SK-N-SH (cell line): ENCODE results near the gene PRIM2. TPM values are rescaled to one million over a fixed set of nuclear protein-coding genes. Genes with fewer than 3 reads are reported as not detected.

Source experiments
- CTCF ChIA-PET: fragments of 300-600, 350-600 bp; formaldehyde crosslinking; extraction: SDS; loops from one replicate; lab custom pipeline; 2021; lab: Yijun Ruan, JAX
- POLR2A ChIA-PET: fragments of 350-600 bp; sonication (Branson Sonifier 250); formaldehyde crosslinking; extraction: SDS; loops from one replicate; lab custom pipeline; 2020; ENCODE audit warnings: antibody characterized with exemption, inconsistent platforms; lab: Yijun Ruan, JAX
- DNase-seq: peaks from one replicate; pipeline ENCODE4 v3.0.0; 2012
- H2AFZ ChIP-seq: fragments of 200-600 bp; sonication (generic); 2 replicates; pipeline ENCODE4 v1.8.1; 2016; ENCODE audit warnings: antibody characterized with exemption, mild to moderate bottlenecking, low read depth
- H3F3A ChIP-seq: fragments of 200-600 bp; sonication (generic); replicated peaks from 2 replicates; pipeline ENCODE3; 2016; ENCODE audit warnings: antibody characterized with exemption, mild to moderate bottlenecking; ENCODE audit not compliant: insufficient read depth
- H3K27ac ChIP-seq, 2 experiments: fragments of 200-500 bp in 1 of 2; fragments of 200-600 bp in 1 of 2; sonication (Bioruptor generic) in 1 of 2; sonication (generic), shearing (Covaris generic) in 1 of 2; 2 replicates each; pipeline versions ENCODE4 v1.5.1 to v1.6.1; 2014 to 2016; ENCODE audit warnings: low read depth in 2 of 2, inconsistent platforms in 1 of 2, low read length in 1 of 2, mild to moderate bottlenecking in 1 of 2, mixed read lengths in 1 of 2
- H3K27me3 ChIP-seq: fragments of 200-600 bp; sonication (generic), shearing (Covaris generic); 2 replicates; pipeline ENCODE4 v1.6.1; 2016; ENCODE audit warnings: mixed run types; ENCODE audit not compliant: insufficient read depth
- H3K36me3 ChIP-seq, 2 experiments: fragments of 200-500 bp in 1 of 2; fragments of 200-600 bp in 1 of 2; sonication (Bioruptor generic) in 1 of 2; sonication (generic) in 1 of 2; replicated peaks in 1 of 2; 2 replicates each; pipeline versions ENCODE3 to v1.5.1; 2014 to 2016; ENCODE audit warnings: low read length in 1 of 2, mild to moderate bottlenecking in 1 of 2; ENCODE audit not compliant: insufficient read depth in 2 of 2, control insufficient read depth in 1 of 2
- H3K4me1 ChIP-seq, 2 experiments: fragments of 200-500 bp in 1 of 2; fragments of 200-600 bp in 1 of 2; sonication (Bioruptor generic) in 1 of 2; sonication (generic), shearing (Covaris generic) in 1 of 2; 2 replicates each; pipeline versions ENCODE4 v1.5.1 to v1.6.1; 2014 to 2016; ENCODE audit warnings: low read depth in 1 of 2, low read length in 1 of 2, mixed run types in 1 of 2; ENCODE audit not compliant: insufficient read depth in 2 of 2, control insufficient read depth in 1 of 2
- H3K4me2 ChIP-seq: fragments of 200-600 bp; sonication (generic), shearing (Covaris generic); 2 replicates; pipeline ENCODE4 v1.6.1; 2017; ENCODE audit warnings: mixed run types
- H3K4me3 ChIP-seq, 2 experiments: fragments of 200-500 bp in 1 of 2; fragments of 200-600 bp in 1 of 2; sonication (Bioruptor generic) in 1 of 2; sonication (generic), shearing (Covaris generic) in 1 of 2; 2 replicates each; pipeline versions ENCODE4 v1.5.1 to v1.8.1; 2014 to 2016; ENCODE audit warnings: low read depth in 2 of 2, inconsistent platforms in 1 of 2, low read length in 1 of 2, mild to moderate bottlenecking in 1 of 2, mixed read lengths in 1 of 2, moderate library complexity in 1 of 2
- H3K79me2 ChIP-seq: fragments of 200-600 bp; sonication (generic); 2 replicates; pipeline ENCODE4 v1.8.1; 2017; ENCODE audit warnings: mild to moderate bottlenecking; ENCODE audit not compliant: insufficient read depth
- H3K9ac ChIP-seq: fragments of 200-600 bp; sonication (generic); 2 replicates; pipeline ENCODE4 v1.6.1; 2017; ENCODE audit warnings: mixed run types
- H3K9me2 ChIP-seq: fragments of 200-600 bp; sonication (generic); 2 replicates; pipeline ENCODE4 v1.6.1; 2017; ENCODE audit warnings: mixed run types
- H3K9me3 ChIP-seq: fragments of 200-600 bp; sonication (generic); 2 replicates; pipeline ENCODE4 v1.6.1; 2017; ENCODE audit warnings: mixed run types, mild to moderate bottlenecking, moderate library complexity
- H4K20me1 ChIP-seq: fragments of 200-600 bp; sonication (generic); 2 replicates; pipeline ENCODE4 v1.6.1; 2017; ENCODE audit warnings: mild to moderate bottlenecking, mixed run types; ENCODE audit not compliant: insufficient read depth
- CTCF ChIP-seq: fragments of 200-600 bp; sonication (generic); IDR thresholded peaks from 2 replicates; pipeline ENCODE4 v1.6.1; 2017; ENCODE audit warnings: antibody characterized with exemption, mild to moderate bottlenecking, moderate library complexity
- EP300 ChIP-seq, 2 experiments: IDR thresholded peaks; 2 replicates each; pipeline versions ENCODE4 v1.4.0 to v1.6.1; 2012; ENCODE audit warnings: borderline replicate concordance in 1 of 2, low read depth in 1 of 2, low read length in 1 of 2
- JUND ChIP-seq: IDR thresholded peaks from 2 replicates; pipeline ENCODE4 v1.4.0; 2012
- MXI1 ChIP-seq: IDR thresholded peaks from 2 replicates; pipeline ENCODE4 v1.6.1; 2012; ENCODE audit warnings: mild to moderate bottlenecking, low read depth, low read length, improper control_type of control experiment
- NFIC ChIP-seq: IDR thresholded peaks from 2 replicates; pipeline ENCODE4 v1.4.0; 2012; ENCODE audit warnings: borderline replicate concordance
- PBX3 ChIP-seq: IDR thresholded peaks from 2 replicates; pipeline ENCODE4; 2012
- REST ChIP-seq: IDR thresholded peaks from 2 replicates; pipeline ENCODE4 v1.6.1; 2012; ENCODE audit warnings: mild to moderate bottlenecking, low read depth, low read length, moderate library complexity
- SMC3 ChIP-seq: IDR thresholded peaks from 2 replicates; pipeline ENCODE4 v1.6.1; 2012; ENCODE audit warnings: low read depth, low read length, improper control_type of control experiment
- TEAD4 ChIP-seq: IDR thresholded peaks from 2 replicates; pipeline ENCODE4 v1.4.0; 2012; ENCODE audit warnings: mild to moderate bottlenecking, borderline replicate concordance; ENCODE audit not compliant: insufficient read depth
- ZBTB33 ChIP-seq: IDR thresholded peaks from 2 replicates; pipeline ENCODE4 v1.4.0; 2012; ENCODE audit warnings: low read depth, borderline replicate concordance
- WGBS: methylation state at CpG from one replicate; pipeline ENCODE4 v1.1.6; 2017; ENCODE audit warnings: low lambda C conversion rate; 5-methylcytosine and 5-hydroxymethylcytosine counted together
- polyA plus RNA-seq, 3 experiments: library from polyadenylated mRNA; depleted of rRNA; stranded (reverse); fragments of >200 nt; gene quantifications; 2 replicates each; pipeline ENCODE4 v1.2.3, GENCODE V29; 2012

PRIM2 gene
- polyA plus RNA-seq, 1 of the 3 experiments (the other 2 are of a cell fraction): 14.1 TPM

- Histone ChIP-seq H3K9ac (peak overlapping the region; percentile 80; the same call in 1 of the 2 replicates), H3K27me3 (no peaks in the 10 kb centered on the region), H3K9me2 (no peaks in the 10 kb centered on the region), H3K4me1 (peaks cover 8 to 37% of the 10 kb centered on the region in 2 experiments), H3K9me3 (no peaks in the 10 kb centered on the region), H2AFZ (no peak overlapping the region), H3K4me3 (no peak overlapping the region), H4K20me1 (no peaks in the 10 kb centered on the region), H3F3A (peaks cover 33% of the 10 kb centered on the region), H3K4me2 (peak overlapping the region; percentile 92; the same call in 1 of the 2 replicates), H3K27ac (peak overlapping the region; percentile 1 to 99; a peak in 3 of 4 replicates), H3K36me3 (peaks cover 10 to 18% of the 10 kb centered on the region in 2 experiments), H3K79me2 (peaks cover 37% of the 10 kb centered on the region)
- POLR2A ChIA-PET: no interaction called here
- DNase-seq: no peak
- CTCF ChIA-PET: interaction anchor here (0.6 to 6.4 kb wide), 23 partner anchors 10 to 673 kb away, joined by 3 to 64 read pairs (median 4); partner anchors contain the start of genes BEND6 and DST
- WGBS: 82% methylated on average over 9 of the region's 9 CpGs
- TF ChIP-seq TEAD4: no peak
- no peak for TF ChIP-seq NFIC
- no peak for TF ChIP-seq REST
Observed at GRCh38 chr6:57315851-57316250, 1.6 kb upstream of the PRIM2 start.

GRCh38 chr6:57316581-57317059, 810 bp upstream of the PRIM2 start:
- Histone ChIP-seq H3K4me3 (peak overlapping the region; percentile 87 to 98), H2AFZ (peak overlapping the region; percentile 75), H3K27me3 (no peaks in the 10 kb centered on the region), H3K9ac (peak overlapping the region; percentile 80), H3K4me2 (peak overlapping the region; percentile 92), H3K27ac (peak overlapping the region; percentile 83 to 99), H3K9me3 (no peaks in the 10 kb centered on the region), H3K79me2 (peaks cover 45% of the 10 kb centered on the region), H3K4me1 (peaks cover 8 to 37% of the 10 kb centered on the region in 2 experiments), H3F3A (peaks cover 36% of the 10 kb centered on the region), H4K20me1 (no peaks in the 10 kb centered on the region), H3K9me2 (no peaks in the 10 kb centered on the region), H3K36me3 (peaks cover 16 to 26% of the 10 kb centered on the region in 2 experiments)
- ChIA-PET POLR2A (interaction anchor here (1.3 kb wide), 1 partner anchor 95 kb away, joined by 4 read pairs; the partner anchor contains the start of gene RAB23), CTCF (interaction anchor here (0.6 to 6.4 kb wide), 29 partner anchors 9 to 674 kb away, joined by 3 to 64 read pairs (median 4); partner anchors contain the start of genes BEND6 and DST)
- DNase-seq: peak; percentile 69
- WGBS: 4% methylated on average over 26 of the region's 26 CpGs
- no peak for TF ChIP-seq REST
- TF ChIP-seq PBX3: no peak
- TF ChIP-seq CTCF: peak; percentile 66
- peak; percentile 75 for TF ChIP-seq MXI1
- peak; percentile 70 for TF ChIP-seq SMC3
- TF ChIP-seq JUND: no peak
- TF ChIP-seq ZBTB33: no peak
- TF ChIP-seq EP300 (IDR thresholded peaks at IDR 0.05; ENCODE audit: borderline replicate concordance in 1 of 2, low read depth in 1 of 2, low read length in 1 of 2): no peak
- TF ChIP-seq NFIC: no peak
